ENCODE results near the gene C20orf204.

Gene C20orf204

DNA sequence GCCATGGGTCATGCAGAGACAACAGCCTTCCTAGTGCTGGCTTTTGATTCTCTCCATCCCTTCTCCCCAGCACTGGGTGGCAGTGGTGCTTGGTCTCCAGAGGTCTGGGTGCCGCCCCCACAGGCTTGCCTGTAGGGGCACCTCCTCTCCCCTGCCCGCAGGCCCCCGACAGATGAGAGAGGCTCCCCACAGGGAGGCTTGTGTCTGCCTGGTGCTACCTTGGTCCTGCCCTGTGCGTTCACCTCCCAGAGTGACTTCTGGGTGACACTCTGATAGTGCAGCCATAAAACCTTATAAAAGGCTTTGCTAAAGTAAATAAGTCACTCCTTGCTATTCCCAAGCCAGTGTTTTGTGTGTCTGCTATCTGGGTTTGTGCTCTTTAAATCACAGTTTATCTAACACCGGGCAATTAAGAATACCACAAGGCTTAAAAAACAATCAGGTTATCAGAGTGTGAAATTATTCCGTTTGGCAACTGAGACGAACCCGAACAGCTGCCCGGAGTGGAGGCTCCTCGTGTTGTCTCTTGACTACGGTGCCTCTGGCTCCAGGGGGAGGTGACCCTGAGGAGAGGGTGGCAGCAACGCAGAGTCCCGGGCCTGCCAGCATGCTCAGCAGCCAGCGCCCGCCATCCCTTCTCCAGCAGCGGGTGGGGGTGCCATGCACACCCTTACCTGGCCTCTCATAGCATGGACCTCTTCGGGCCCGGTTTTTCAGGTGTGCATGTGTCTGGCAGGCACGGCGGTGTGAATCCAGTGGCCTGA, 5.4 kb upstream of the C20orf204 start:
- TF ChIP-seq MAX (IDR thresholded peaks at IDR 0.05) (no peak), RAD21 (IDR thresholded peaks at IDR 0.05; ENCODE audit: low read depth) (no peak), YY1 (IDR thresholded peaks at IDR 0.05; ENCODE audit: low read depth) (no peak), TCF12 (IDR thresholded peaks at IDR 0.05; ENCODE audit: low read depth) (no peak), EP300 (IDR thresholded peaks at IDR 0.05; ENCODE audit: borderline replicate concordance) (no peak), ZBTB7A (IDR thresholded peaks at IDR 0.05; ENCODE audit: low read depth) (no peak), EGR1 (IDR thresholded peaks at IDR 0.05) (no peak), CEBPB (IDR thresholded peaks at IDR 0.05) (no peak), FOXM1 (IDR thresholded peaks at IDR 0.05; ENCODE audit: borderline replicate concordance, low read depth) (no peak)
- TF ChIP-seq, protein P1, sequence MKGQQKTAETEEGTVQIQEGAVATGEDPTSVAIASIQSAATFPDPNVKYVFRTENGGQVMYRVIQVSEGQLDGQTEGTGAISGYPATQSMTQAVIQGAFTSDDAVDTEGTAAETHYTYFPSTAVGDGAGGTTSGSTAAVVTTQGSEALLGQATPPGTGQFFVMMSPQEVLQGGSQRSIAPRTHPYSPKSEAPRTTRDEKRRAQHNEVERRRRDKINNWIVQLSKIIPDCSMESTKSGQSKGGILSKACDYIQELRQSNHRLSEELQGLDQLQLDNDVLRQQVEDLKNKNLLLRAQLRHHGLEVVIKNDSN (IDR thresholded peaks at IDR 0.05), result no peak

- no peak for TF ChIP-seq NFIC (IDR thresholded peaks at IDR 0.05)
- TF ChIP-seq, protein P1 (IDR thresholded peaks at IDR 0.05), result no peak
- TF ChIP-seq TAF1 (IDR thresholded peaks at IDR 0.05; ENCODE audit: low read depth), result no peak
- no peak for TF ChIP-seq RAD21 (IDR thresholded peaks at IDR 0.05; ENCODE audit: low read depth)
- TF ChIP-seq CEBPB (IDR thresholded peaks at IDR 0.05), result no peak
These were observed 4.1 kb upstream of the C20orf204 start for GRCh38 chr20:64031822-64032314.

DNA sequence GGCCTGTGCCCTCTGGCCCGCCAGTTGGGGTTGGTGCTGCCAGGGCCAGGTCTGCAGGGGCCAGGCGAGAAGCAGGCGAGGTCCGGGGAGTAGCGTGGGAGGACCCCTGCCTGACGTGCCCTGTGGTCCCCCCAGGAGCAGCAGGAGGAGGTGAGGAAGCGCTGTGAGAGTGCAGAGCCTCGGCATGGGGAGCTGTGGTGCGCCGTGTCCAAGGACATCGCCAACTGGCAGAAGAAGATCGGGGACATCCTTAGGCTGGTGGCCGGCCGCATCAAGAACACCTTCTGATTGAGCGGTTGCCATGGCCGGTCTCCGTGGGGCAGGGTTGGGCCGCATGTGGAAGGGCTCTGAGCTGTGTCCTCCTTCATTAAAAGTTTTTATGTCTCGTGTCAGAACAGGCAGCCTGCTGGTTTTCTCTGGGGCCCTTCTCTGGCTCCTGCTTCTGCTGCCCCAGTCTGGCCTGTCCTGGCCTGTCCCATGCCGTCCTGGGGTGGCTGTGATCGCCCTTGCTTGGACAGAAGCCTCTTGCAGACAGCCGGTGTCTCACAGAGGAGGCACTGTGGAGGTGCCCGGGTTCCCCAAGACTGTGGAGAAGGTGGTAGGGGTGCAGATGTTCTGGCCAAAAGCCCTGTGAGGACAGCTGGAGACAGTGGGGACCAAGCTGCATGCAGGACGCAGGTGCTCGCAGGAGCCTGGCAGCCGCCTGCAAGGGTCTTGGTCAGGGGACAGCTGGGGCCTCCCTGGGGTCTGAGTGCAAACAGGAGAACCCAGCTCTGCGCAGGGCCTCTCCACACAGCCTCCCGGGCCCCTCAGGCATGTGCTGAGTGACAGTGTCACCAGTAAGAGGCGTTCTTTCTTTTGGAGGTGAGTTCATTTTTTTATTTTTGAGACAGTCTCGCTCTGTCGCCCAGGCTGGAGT, 3.0 kb upstream of the C20orf204 start:
- TF ChIP-seq YY1 (IDR thresholded peaks at IDR 0.05; ENCODE audit: low read depth), result no peak
- TF ChIP-seq, protein P1 (IDR thresholded peaks at IDR 0.05), result no peak
- no peak for TF ChIP-seq REST (IDR thresholded peaks at IDR 0.05; ENCODE audit: low read depth)
- TF ChIP-seq RAD21 (IDR thresholded peaks at IDR 0.05; ENCODE audit: low read depth), result no peak
- no peak for TF ChIP-seq CREB1 (IDR thresholded peaks at IDR 0.05; ENCODE audit: low read depth)
- TF ChIP-seq TEAD4 (IDR thresholded peaks at IDR 0.05), result no peak
- TF ChIP-seq ZBTB7A (IDR thresholded peaks at IDR 0.05; ENCODE audit: low read depth), result no peak
- TF ChIP-seq EP300 (IDR thresholded peaks at IDR 0.05; ENCODE audit: borderline replicate concordance), result no peak
- no peak for TF ChIP-seq EGR1 (IDR thresholded peaks at IDR 0.05)
- no peak for TF ChIP-seq MAX (IDR thresholded peaks at IDR 0.05)
- TF ChIP-seq FOXM1 (IDR thresholded peaks at IDR 0.05; ENCODE audit: borderline replicate concordance, low read depth), result no peak
- no peak for TF ChIP-seq TAF1 (IDR thresholded peaks at IDR 0.05; ENCODE audit: low read depth)
- TF ChIP-seq TCF12 (IDR thresholded peaks at IDR 0.05; ENCODE audit: low read depth), result no peak
- no peak for TF ChIP-seq CEBPB (IDR thresholded peaks at IDR 0.05)
- TF ChIP-seq NFIC (IDR thresholded peaks at IDR 0.05), result no peak

DNA sequence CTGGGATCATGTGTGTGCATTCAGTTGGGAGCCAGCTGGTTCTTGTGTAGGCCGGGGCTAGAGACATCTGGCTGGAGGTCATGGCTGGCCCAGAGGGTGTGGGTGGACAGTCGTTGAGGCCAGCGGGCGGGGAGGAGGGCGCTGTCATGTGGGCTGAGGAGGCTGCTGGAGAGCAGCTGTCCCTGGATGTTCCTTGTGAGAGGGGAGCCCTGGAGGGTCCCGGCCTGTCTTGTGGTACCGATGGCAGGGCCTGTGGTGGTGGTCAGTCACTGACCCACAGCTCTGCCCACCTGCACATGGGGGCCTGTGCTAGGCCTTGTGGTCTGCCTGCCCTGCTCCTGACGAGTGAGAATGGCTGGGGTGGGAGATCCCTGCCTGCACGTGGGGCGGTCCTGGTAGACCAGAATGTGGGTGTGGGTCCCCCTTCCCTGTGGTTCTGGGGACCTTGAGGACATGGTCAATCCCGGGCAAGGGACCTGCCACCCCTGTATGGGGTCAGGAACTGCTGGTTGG, 1.9 kb upstream of the C20orf204 start:
- TF ChIP-seq, protein P1 (IDR thresholded peaks at IDR 0.05), result no peak
- TF ChIP-seq MAX (IDR thresholded peaks at IDR 0.05) (no peak), YY1 (IDR thresholded peaks at IDR 0.05; ENCODE audit: low read depth) (no peak), TAF1 (IDR thresholded peaks at IDR 0.05; ENCODE audit: low read depth) (no peak), CEBPB (IDR thresholded peaks at IDR 0.05) (no peak), NFIC (IDR thresholded peaks at IDR 0.05) (no peak), REST (IDR thresholded peaks at IDR 0.05; ENCODE audit: low read depth) (no peak), TEAD4 (IDR thresholded peaks at IDR 0.05) (no peak), FOXM1 (IDR thresholded peaks at IDR 0.05; ENCODE audit: borderline replicate concordance, low read depth) (no peak), EGR1 (IDR thresholded peaks at IDR 0.05) (no peak), EP300 (IDR thresholded peaks at IDR 0.05; ENCODE audit: borderline replicate concordance) (no peak), CREB1 (IDR thresholded peaks at IDR 0.05; ENCODE audit: low read depth) (no peak)
